HEK293 (cell line): ENCODE measurements around the gene SHC4.

Experiments used
- GLIS1 ChIP-seq: fragments of 450-650 bp; formaldehyde crosslinking; IDR thresholded peaks from 2 replicates; pipeline ENCODE4 v1.5.1; 2016; ENCODE audit warnings: missing biosample characterization, missing genetic modification characterization
- HOXD13 ChIP-seq: sonication (generic); formaldehyde crosslinking; IDR thresholded peaks from 2 replicates; pipeline ENCODE4 v1.8.0; 2022; ENCODE audit warnings: missing genetic modification reagents, borderline replicate concordance
- OSR2 ChIP-seq: fragments of 450-650 bp; formaldehyde crosslinking; IDR thresholded peaks from 2 replicates; pipeline ENCODE4 v1.5.1; 2016; ENCODE audit warnings: missing biosample characterization, missing genetic modification characterization
- PATZ1 ChIP-seq: fragments of 450-650 bp; formaldehyde crosslinking; IDR thresholded peaks from 2 replicates; pipeline ENCODE4 v1.5.1; 2016; ENCODE audit warnings: missing biosample characterization, missing genetic modification characterization
- SCRT2 ChIP-seq: fragments of 450-650 bp; formaldehyde crosslinking; IDR thresholded peaks from 2 replicates; pipeline ENCODE4 v1.5.1; 2016; ENCODE audit warnings: missing biosample characterization, missing genetic modification characterization
- ZFP37 ChIP-seq: fragments of 450-650 bp; formaldehyde crosslinking; IDR thresholded peaks from 2 replicates; pipeline ENCODE4 v1.5.1; 2016; ENCODE audit warnings: missing biosample characterization, missing genetic modification characterization
- ZNF133 ChIP-seq: fragments of 450-650 bp; formaldehyde crosslinking; IDR thresholded peaks from 2 replicates; pipeline ENCODE4 v1.5.1; 2016; ENCODE audit warnings: missing biosample characterization, missing genetic modification characterization
- ZNF140 ChIP-seq: fragments of 450-650 bp; formaldehyde crosslinking; IDR thresholded peaks from 2 replicates; pipeline ENCODE4 v1.5.1; 2016; ENCODE audit warnings: missing biosample characterization, missing genetic modification characterization
- ZNF146 ChIP-seq: fragments of 450-650 bp; formaldehyde crosslinking; IDR thresholded peaks from 2 replicates; pipeline ENCODE4 v1.5.1; 2016; ENCODE audit warnings: missing biosample characterization, missing genetic modification characterization
- ZNF19 ChIP-seq: fragments of 450-650 bp; formaldehyde crosslinking; IDR thresholded peaks from 2 replicates; pipeline ENCODE4; 2016; ENCODE audit warnings: missing biosample characterization, missing genetic modification characterization, low read depth
- ZNF394 ChIP-seq: fragments of 450-650 bp; formaldehyde crosslinking; IDR thresholded peaks from 2 replicates; pipeline ENCODE4 v1.5.1; 2016; ENCODE audit warnings: missing biosample characterization, missing genetic modification characterization, mild to moderate bottlenecking, moderate library complexity, borderline replicate concordance
- ZNF416 ChIP-seq: fragments of 450-650 bp; formaldehyde crosslinking; IDR thresholded peaks from 2 replicates; pipeline ENCODE4 v1.5.1; 2016; ENCODE audit warnings: missing biosample characterization, missing genetic modification characterization
- ZNF48 ChIP-seq: fragments of 450-650 bp; formaldehyde crosslinking; IDR thresholded peaks from 2 replicates; pipeline ENCODE4 v1.5.1; 2016; ENCODE audit warnings: missing biosample characterization, missing genetic modification characterization
- ZNF488 ChIP-seq: fragments of 450-650 bp; formaldehyde crosslinking; IDR thresholded peaks from 2 replicates; pipeline ENCODE4 v1.5.1; 2016; ENCODE audit warnings: missing biosample characterization, missing genetic modification characterization
- ZNF560 ChIP-seq: fragments of 450-650 bp; formaldehyde crosslinking; IDR thresholded peaks from 2 replicates; pipeline ENCODE4 v1.5.1; 2017; ENCODE audit warnings: missing biosample characterization, missing genetic modification characterization, borderline replicate concordance
- ZNF600 ChIP-seq: fragments of 450-650 bp; formaldehyde crosslinking; IDR thresholded peaks from 2 replicates; pipeline ENCODE4 v1.5.1; 2016; ENCODE audit warnings: missing biosample characterization, missing genetic modification characterization
- ZNF629 ChIP-seq: fragments of 450-650 bp; formaldehyde crosslinking; IDR thresholded peaks from 2 replicates; pipeline ENCODE4 v1.5.1; 2017; ENCODE audit warnings: missing biosample characterization, missing genetic modification characterization
- ZNF664 ChIP-seq: fragments of 450-650 bp; formaldehyde crosslinking; IDR thresholded peaks from 2 replicates; pipeline ENCODE4 v1.5.1; 2016; ENCODE audit warnings: missing biosample characterization, missing genetic modification characterization
- ZNF670 ChIP-seq: fragments of 450-650 bp; formaldehyde crosslinking; IDR thresholded peaks from 2 replicates; pipeline ENCODE4 v1.5.1; 2016; ENCODE audit warnings: missing biosample characterization, missing genetic modification characterization, low read depth
- ZNF792 ChIP-seq: fragments of 450-650 bp; formaldehyde crosslinking; IDR thresholded peaks from 2 replicates; pipeline ENCODE4 v1.5.1; 2016; ENCODE audit warnings: missing biosample characterization, missing genetic modification characterization
- ZSCAN4 ChIP-seq: fragments of 450-650 bp; formaldehyde crosslinking; IDR thresholded peaks from 2 replicates; pipeline ENCODE4 v1.5.1; 2017; ENCODE audit warnings: missing biosample characterization, missing genetic modification characterization
- TF ChIP-seq, protein P1 (sequence below): fragments of 450-650 bp; formaldehyde crosslinking; IDR thresholded peaks from 2 replicates; pipeline ENCODE4 v1.5.1; 2016; ENCODE audit warnings: missing biosample characterization, missing genetic modification characterization
- TF ChIP-seq, protein P2 (sequence below): fragments of 450-650 bp; formaldehyde crosslinking; IDR thresholded peaks from 2 replicates; pipeline ENCODE4 v1.5.1; 2016; ENCODE audit warnings: missing biosample characterization, missing genetic modification characterization
- TF ChIP-seq, protein P3 (sequence below): fragments of 450-650 bp; formaldehyde crosslinking; IDR thresholded peaks from 2 replicates; pipeline ENCODE4; 2016; ENCODE audit warnings: missing biosample characterization, missing genetic modification characterization
- TF ChIP-seq, protein P4 (sequence below): fragments of 450-650 bp; formaldehyde crosslinking; IDR thresholded peaks from 2 replicates; pipeline ENCODE4 v1.5.1; 2016; ENCODE audit warnings: missing biosample characterization, missing genetic modification characterization

Gene SHC4

GRCh38 chr15:48963524-48964113 lies at the start of gene SHC4 (continued):
- TF ChIP-seq ZSCAN4 (tag by site-specific recombination) (no peak), ZNF48 (tag by site-specific recombination) (no peak), ZNF140 (tag by site-specific recombination) (no peak), ZNF792 (no peak), ZNF133 (tag by site-specific recombination) (no peak), ZNF394 (peak; percentile 75), ZNF670 (tag by site-specific recombination) (no peak), ZNF19 (tag by site-specific recombination) (no peak), ZNF488 (tag by site-specific recombination) (no peak), PATZ1 (tag by site-specific recombination) (0 out of 2 replicates have a peak, but pooled peaks have one; percentile 15), OSR2 (peak; percentile 72; the same call in 1 of the 2 replicates), HOXD13 (CRISPR knock-in tag) (no peak), ZNF664 (tag by site-specific recombination) (peak; percentile 80), GLIS1 (peak; percentile 12), ZNF416 (tag by site-specific recombination) (no peak), ZFP37 (no peak), ZNF600 (tag by site-specific recombination) (peak; percentile 58), ZNF146 (tag by site-specific recombination) (no peak), ZNF560 (tag by site-specific recombination) (no peak), ZNF629 (tag by site-specific recombination) (peak; percentile 53; the same call in 1 of the 2 replicates), SCRT2 (no peak)
- TF ChIP-seq, protein P1, sequence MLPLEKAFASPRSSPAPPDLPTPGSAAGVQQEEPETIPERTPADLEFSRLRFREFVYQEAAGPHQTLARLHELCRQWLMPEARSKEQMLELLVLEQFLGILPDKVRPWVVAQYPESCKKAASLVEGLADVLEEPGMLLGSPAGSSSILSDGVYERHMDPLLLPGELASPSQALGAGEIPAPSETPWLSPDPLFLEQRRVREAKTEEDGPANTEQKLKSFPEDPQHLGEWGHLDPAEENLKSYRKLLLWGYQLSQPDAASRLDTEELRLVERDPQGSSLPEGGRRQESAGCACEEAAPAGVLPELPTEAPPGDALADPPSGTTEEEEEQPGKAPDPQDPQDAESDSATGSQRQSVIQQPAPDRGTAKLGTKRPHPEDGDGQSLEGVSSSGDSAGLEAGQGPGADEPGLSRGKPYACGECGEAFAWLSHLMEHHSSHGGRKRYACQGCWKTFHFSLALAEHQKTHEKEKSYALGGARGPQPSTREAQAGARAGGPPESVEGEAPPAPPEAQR: no peak
- TF ChIP-seq, protein P2, sequence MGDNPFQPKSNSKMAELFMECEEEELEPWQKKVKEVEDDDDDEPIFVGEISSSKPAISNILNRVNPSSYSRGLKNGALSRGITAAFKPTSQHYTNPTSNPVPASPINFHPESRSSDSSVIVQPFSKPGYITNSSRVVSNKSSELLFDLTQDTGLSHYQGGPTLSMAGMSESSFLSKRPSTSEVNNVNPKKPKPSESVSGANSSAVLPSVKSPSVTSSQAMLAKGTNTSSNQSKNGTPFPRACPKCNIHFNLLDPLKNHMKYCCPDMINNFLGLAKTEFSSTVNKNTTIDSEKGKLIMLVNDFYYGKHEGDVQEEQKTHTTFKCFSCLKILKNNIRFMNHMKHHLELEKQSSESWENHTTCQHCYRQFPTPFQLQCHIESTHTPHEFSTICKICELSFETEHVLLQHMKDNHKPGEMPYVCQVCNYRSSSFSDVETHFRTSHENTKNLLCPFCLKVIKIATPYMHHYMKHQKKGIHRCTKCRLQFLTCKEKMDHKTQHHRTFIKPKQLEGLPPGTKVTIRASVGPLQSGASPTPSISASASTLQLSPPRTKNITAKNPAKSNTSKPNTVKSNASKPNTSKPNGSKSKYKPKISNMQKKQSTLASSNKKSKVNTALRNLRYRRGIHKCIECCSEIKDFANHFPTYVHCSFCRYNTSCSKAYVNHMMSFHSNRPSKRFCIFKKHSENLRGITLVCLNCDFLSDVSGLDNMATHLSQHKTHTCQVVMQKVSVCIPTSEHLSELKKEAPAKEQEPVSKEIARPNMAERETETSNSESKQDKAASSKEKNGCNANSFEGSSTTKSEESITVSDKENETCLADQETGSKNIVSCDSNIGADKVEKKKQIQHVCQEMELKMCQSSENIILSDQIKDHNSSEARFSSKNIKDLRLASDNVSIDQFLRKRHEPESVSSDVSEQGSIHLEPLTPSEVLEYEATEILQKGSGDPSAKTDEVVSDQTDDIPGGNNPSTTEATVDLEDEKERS (tag by site-specific recombination): no peak
- TF ChIP-seq, protein P3, sequence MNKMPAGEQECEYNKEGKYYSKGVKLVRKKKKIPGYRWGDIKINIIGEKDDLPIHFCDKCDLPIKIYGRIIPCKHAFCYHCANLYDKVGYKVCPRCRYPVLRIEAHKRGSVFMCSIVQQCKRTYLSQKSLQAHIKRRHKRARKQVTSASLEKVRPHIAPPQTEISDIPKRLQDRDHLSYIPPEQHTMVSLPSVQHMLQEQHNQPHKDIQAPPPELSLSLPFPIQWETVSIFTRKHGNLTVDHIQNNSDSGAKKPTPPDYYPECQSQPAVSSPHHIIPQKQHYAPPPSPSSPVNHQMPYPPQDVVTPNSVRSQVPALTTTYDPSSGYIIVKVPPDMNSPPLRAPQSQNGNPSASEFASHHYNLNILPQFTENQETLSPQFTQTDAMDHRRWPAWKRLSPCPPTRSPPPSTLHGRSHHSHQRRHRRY (tag by site-specific recombination): no peak
- TF ChIP-seq, protein P4, sequence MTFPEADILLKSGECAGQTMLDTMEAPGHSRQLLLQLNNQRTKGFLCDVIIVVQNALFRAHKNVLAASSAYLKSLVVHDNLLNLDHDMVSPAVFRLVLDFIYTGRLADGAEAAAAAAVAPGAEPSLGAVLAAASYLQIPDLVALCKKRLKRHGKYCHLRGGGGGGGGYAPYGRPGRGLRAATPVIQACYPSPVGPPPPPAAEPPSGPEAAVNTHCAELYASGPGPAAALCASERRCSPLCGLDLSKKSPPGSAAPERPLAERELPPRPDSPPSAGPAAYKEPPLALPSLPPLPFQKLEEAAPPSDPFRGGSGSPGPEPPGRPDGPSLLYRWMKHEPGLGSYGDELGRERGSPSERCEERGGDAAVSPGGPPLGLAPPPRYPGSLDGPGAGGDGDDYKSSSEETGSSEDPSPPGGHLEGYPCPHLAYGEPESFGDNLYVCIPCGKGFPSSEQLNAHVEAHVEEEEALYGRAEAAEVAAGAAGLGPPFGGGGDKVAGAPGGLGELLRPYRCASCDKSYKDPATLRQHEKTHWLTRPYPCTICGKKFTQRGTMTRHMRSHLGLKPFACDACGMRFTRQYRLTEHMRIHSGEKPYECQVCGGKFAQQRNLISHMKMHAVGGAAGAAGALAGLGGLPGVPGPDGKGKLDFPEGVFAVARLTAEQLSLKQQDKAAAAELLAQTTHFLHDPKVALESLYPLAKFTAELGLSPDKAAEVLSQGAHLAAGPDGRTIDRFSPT (tag by site-specific recombination): no peak
